GM18909 (cell line): ENCODE data around the gene ATP2C2.

Experiments
- ATAC-seq: cut with Tn5 transposase; IDR thresholded peaks from one replicate; pipeline ENCODE4 v1.9.1; 2021; ENCODE audit warnings: mild to moderate bottlenecking; ENCODE audit not compliant: unreplicated experiment, poor library complexity

The ATP2C2 gene

GRCh38 chr16:84463221-84463620, 94.9 kb downstream of the ATP2C2 start:
- ATAC-seq, result no peak

GRCh38 chr16:84464116-84464515, 95.8 kb downstream of the ATP2C2 start:
- no peak for ATAC-seq

- no peak for ATAC-seq
Measured at GRCh38 chr16:84465154-84465553, 96.8 kb downstream of the ATP2C2 start.

- ATAC-seq, result no peak
Measured at GRCh38 chr16:84466692-84467091, 98.4 kb downstream of the ATP2C2 start.

- no peak for ATAC-seq
Measured at GRCh38 chr16:84467256-84467655, 98.9 kb downstream of the ATP2C2 start.

GRCh38 chr16:84467709-84468108, 99.4 kb downstream of the ATP2C2 start:
- ATAC-seq, result no peak

GRCh38 chr16:84471316-84471715, 103.0 kb downstream of the ATP2C2 start:
- ATAC-seq, result no peak

- ATAC-seq, result no peak
Measured at GRCh38 chr16:84471966-84472365, 103.6 kb downstream of the ATP2C2 start.

GRCh38 chr16:84475643-84476240, 107.4 kb downstream of the ATP2C2 start:
- ATAC-seq, result no peak

GRCh38 chr16:84476401-84476800, 108.1 kb downstream of the ATP2C2 start:
- ATAC-seq, result no peak

GRCh38 chr16:84477661-84478060, 109.3 kb downstream of the ATP2C2 start:
- ATAC-seq, result no peak

GRCh38 chr16:84478172-84478947, 110.0 kb downstream of the ATP2C2 start:
- no peak for ATAC-seq

- ATAC-seq, result no peak
Measured at GRCh38 chr16:84479716-84480450, 111.5 kb downstream of the ATP2C2 start.

- ATAC-seq, result no peak
Measured at GRCh38 chr16:84481051-84481735, 112.9 kb downstream of the ATP2C2 start.

GRCh38 chr16:84482001-84482891, 113.9 kb downstream of the ATP2C2 start:
- ATAC-seq, result no peak

- no peak for ATAC-seq
Measured at GRCh38 chr16:84482951-84483881, 114.9 kb downstream of the ATP2C2 start.

GRCh38 chr16:84483882-84484565, 115.7 kb downstream of the ATP2C2 start:
- ATAC-seq, result no peak

- ATAC-seq, result no peak
Measured at GRCh38 chr16:84484579-84485254, 116.4 kb downstream of the ATP2C2 start.
